ENCODE data around the gene ALAD.
A peak's percentile ranks its signal among the peaks of the same experiment; 100 is the strongest.
"Not testable (repeated sequence)": the region's sequence is repeated elsewhere in the genome, so short reads cannot be mapped to it uniquely, and the experiment has no call there.

The ALAD gene

DNA sequence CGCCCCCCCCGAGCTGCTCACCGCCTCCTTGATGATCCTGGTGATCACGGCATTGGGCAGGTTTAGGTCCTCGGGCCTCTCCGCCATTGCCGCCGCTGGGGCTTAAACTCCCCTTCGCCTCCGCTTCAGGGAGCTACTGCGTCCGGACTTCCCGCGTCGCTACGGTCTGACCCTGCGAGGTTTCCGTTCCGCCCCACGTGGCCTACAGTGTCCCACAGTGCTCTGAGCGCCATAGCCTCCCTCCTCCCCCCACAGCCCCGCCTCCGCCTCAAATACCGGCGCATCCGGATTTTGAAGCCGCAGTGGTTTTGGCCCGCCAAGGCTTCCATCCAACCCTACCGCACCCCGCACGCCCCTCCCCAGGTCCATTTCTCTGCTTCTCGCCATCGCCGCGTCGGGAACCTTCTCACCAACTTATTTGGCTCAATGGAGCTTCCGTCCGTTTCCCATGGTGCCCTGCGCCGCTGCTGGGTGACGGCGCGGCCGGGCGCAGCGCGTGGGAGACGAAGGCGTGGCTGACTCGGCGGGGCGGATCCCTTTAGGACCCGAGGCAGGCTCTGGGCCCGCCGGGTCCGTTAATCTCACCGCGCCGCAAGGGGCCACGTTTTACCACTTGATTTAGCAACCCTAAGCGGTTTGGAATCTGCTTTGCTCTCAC lies 9.3 kb upstream of the ALAD start, which contains the start of the genes C9orf43 and POLE3:
Gene C9orf43, plus strand, starts transcription at position 541 of the 658 bp plus-strand sequence. CDS start 2,747 bp downstream, outside the sequence.
Gene POLE3, minus strand, starts transcription at position 469 of the 658 bp plus-strand sequence. Its CDS starts 382 bp downstream, at position 87.
- DNase-seq (ENCODE audit: low read depth): peak; percentile 83
- peak within 1 kb of the TSS; percentile 98 for H3K4me3 ChIP-seq (ENCODE audit: low read depth, low read length)
- TF ChIP-seq, protein P1, sequence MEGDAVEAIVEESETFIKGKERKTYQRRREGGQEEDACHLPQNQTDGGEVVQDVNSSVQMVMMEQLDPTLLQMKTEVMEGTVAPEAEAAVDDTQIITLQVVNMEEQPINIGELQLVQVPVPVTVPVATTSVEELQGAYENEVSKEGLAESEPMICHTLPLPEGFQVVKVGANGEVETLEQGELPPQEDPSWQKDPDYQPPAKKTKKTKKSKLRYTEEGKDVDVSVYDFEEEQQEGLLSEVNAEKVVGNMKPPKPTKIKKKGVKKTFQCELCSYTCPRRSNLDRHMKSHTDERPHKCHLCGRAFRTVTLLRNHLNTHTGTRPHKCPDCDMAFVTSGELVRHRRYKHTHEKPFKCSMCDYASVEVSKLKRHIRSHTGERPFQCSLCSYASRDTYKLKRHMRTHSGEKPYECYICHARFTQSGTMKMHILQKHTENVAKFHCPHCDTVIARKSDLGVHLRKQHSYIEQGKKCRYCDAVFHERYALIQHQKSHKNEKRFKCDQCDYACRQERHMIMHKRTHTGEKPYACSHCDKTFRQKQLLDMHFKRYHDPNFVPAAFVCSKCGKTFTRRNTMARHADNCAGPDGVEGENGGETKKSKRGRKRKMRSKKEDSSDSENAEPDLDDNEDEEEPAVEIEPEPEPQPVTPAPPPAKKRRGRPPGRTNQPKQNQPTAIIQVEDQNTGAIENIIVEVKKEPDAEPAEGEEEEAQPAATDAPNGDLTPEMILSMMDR (IDR thresholded peaks at IDR 0.05; ENCODE audit: control insufficient read depth, extremely low read depth, insufficient read depth): no peak

DNA sequence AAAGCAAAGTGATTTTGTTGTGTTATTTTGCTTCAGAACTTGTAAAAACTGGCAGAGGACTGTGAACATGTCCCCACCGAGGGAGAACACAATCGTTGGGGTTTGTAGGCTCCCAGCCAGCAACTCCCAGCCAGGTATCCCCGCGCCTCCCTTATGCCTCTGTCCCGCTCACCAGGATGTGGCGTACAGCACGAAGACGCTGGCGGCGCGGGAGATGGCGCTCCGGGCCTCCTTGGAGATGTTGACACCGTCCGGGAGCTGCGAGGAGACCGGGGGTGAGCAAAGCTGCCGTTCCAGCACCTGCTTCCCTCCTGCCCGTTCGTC lies 8.8 kb upstream of the ALAD start:
- H3K4me3 ChIP-seq (ENCODE audit: low read depth, low read length): peak overlapping the region; percentile 98
- DNase-seq (ENCODE audit: low read depth): no peak
- TF ChIP-seq, protein P1 (IDR thresholded peaks at IDR 0.05; ENCODE audit: control insufficient read depth, extremely low read depth, insufficient read depth): no peak

DNA sequence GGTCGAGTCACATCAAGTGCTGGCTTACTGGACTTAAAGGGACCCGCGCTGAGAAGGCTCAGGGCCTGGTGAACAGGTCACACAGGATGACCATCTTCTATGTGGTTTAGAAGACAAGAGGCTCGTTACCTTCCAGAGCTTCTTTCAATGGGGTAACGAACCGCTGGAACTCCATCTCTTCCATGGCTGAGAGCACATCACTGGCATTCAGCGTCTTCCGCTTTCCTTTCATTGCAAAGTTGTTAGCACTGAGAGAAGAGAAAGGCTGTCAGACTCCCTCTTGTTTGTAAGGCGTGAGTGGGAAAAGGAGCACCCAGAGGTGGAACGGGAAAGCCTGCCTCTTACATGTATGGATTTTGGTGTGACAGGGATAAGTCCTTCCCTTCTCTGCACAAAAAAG lies 8.4 kb upstream of the ALAD start:
- H3K4me3 ChIP-seq (ENCODE audit: low read depth, low read length): peak overlapping the region; percentile 98
- TF ChIP-seq, protein P1 (IDR thresholded peaks at IDR 0.05; ENCODE audit: control insufficient read depth, extremely low read depth, insufficient read depth): no peak
- DNase-seq (ENCODE audit: low read depth): no peak

DNA sequence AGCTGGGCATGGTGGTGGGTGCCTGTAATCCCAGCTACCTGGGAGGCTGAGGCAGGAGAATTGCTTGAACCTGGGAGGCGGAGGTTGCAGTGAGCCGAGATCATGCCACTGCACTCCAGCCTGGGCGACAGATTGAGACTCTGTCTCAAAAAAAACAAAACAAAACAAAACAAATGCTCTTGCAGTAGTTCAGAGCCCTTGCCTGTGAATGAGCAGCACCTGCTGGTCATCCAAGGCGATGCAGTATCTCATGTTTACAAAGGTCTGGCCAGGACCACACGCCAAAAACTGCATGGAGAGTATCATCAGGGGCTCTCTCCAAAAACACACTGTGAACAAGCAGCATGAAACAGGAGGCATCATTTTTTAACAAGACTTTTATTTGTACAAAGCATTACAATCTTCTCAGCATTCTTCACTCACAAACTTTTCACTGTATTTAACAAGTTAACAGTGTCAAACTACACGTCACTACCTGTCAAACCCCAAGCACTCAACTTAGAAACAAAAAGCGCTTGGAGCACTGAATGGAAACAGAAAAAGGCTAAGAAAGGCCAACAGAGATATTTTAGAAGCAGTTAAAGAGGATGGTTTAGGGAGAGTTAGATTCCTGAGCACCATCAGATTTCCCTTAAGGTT lies 5.9 kb upstream of the ALAD start:
- peak; percentile 58 for DNase-seq (ENCODE audit: low read depth)
- H3K4me3 ChIP-seq (ENCODE audit: low read depth, low read length): not testable (repeated sequence)
- TF ChIP-seq, protein P1 (IDR thresholded peaks at IDR 0.05; ENCODE audit: control insufficient read depth, extremely low read depth, insufficient read depth): peak; percentile 96

DNA sequence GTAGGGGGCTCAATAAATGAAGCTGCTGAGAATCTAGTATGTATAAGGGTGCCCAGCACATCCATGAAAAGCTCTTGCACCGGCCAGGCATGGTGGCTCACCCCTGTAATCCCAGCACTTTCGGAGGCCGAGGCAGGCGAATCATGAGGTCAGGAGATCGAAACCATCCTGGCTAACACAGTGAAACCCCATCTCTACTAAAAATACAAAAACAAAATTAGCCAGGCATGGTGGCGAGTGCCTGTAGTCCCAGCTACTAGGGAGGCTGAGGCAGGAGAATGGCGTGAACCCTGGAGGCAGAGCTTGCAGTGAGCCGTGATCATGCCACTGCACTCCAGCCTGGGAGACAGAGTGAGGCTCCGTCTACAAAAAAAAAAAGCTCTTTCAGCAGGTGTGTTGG lies 5.3 kb upstream of the ALAD start:
- not testable (repeated sequence) for H3K4me3 ChIP-seq (ENCODE audit: low read depth, low read length); DNase-seq (ENCODE audit: low read depth)

DNA sequence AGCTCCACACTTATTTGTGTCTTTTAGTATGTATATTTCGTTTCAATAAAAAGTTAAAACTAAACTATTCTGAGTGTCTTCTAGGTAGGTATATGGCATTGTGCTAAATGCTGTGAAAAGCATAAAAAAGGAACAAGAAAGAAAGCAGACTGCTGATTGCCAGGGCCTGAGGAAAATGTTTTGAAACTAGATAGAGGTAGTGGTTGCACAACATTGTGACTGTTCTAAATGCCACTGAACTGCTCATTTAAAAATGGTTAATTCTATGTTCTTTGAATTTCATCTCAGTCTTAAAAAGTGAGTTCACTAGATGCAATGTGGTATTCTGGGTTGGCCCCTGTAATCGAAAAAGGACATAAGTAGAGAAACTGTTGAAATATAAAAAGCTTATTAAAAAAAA lies 2.6 kb upstream of the ALAD start:
- TF ChIP-seq, protein P1 (IDR thresholded peaks at IDR 0.05; ENCODE audit: control insufficient read depth, extremely low read depth, insufficient read depth): no peak
- DNase-seq (ENCODE audit: low read depth): no peak
- no peak overlapping the region for H3K4me3 ChIP-seq (ENCODE audit: low read depth, low read length)

DNA sequence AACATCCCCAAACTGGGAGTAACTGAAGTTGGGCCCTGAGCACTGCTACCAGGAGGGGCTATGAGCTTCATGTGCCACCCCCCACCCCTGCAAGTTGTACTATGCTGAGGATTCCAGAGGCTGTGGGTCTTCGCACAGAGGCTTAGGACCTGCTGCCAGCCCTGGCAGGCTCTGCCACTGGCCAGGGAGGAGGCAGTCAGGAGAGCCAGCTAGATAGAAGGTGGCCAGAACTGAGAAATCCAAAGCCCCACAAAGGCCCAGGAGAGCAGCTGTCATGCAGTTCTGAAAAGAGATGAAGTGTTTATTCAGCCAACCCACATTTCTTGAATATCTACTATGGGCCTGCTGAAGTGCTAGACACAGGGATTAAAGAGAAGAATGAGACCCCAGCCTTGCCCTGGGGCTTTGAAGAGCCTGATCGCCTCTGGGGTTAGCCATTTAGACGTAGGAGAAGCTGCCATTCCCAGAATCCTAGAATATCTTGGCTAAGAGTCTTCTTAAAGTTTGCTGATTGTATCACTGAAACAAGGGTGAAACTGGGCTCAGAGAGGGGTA lies 1.4 kb downstream of the ALAD start:
- TF ChIP-seq, protein P1 (IDR thresholded peaks at IDR 0.05; ENCODE audit: control insufficient read depth, extremely low read depth, insufficient read depth): no peak
- DNase-seq (ENCODE audit: low read depth): no peak
- no peak overlapping the region for H3K4me3 ChIP-seq (ENCODE audit: low read depth, low read length)

Measured in LNCaP clone FGC (cell line).